Osteocyte (in vitro differentiated cells): ENCODE measurements around the gene UHRF2. TPM values are rescaled to one million over a fixed set of nuclear protein-coding genes. Genes with fewer than 3 reads are reported as not detected.

Source experiments
- DNase-seq: peaks from one replicate; pipeline ENCODE4 v3.0.0; 2021; ENCODE audit warnings: mixed read lengths; ENCODE audit not compliant: unreplicated experiment; ENCODE audit errors: extremely low spot score
- H3K27ac Mint-ChIP-seq: one replicate; pipeline ENCODE4 v1.8.0; 2021; ENCODE audit warnings: mild to moderate bottlenecking, mixed read lengths; ENCODE audit not compliant: unreplicated experiment
- H3K27me3 Mint-ChIP-seq: one replicate; pipeline ENCODE4 v1.8.0; 2021; ENCODE audit warnings: mixed read lengths; ENCODE audit not compliant: unreplicated experiment
- H3K36me3 Mint-ChIP-seq: one replicate; pipeline ENCODE4 v1.8.0; 2021; ENCODE audit warnings: mixed read lengths; ENCODE audit not compliant: unreplicated experiment
- H3K4me1 Mint-ChIP-seq: one replicate; pipeline ENCODE4 v1.8.0; 2021; ENCODE audit warnings: mixed read lengths; ENCODE audit not compliant: unreplicated experiment
- H3K4me3 Mint-ChIP-seq: one replicate; pipeline ENCODE4 v1.8.0; 2021; ENCODE audit warnings: mild to moderate bottlenecking, moderate library complexity, mixed read lengths; ENCODE audit not compliant: unreplicated experiment
- H3K9me3 Mint-ChIP-seq: one replicate; pipeline ENCODE4 v1.8.0; 2021; ENCODE audit warnings: mixed read lengths; ENCODE audit not compliant: unreplicated experiment
- total RNA-seq: library from RNA; stranded (reverse); gene quantifications from 2 replicates; pipeline ENCODE4 v1.2.1, GENCODE V29; 2021
- TF ChIP-seq, protein P1 (sequence below): fragments of 200-600 bp; sonication (generic); IDR thresholded peaks from 2 replicates; pipeline ENCODE4 v1.5.0; 2021; ENCODE audit warnings: antibody characterized with exemption, mild to moderate bottlenecking, moderate library complexity

UHRF2 gene
- total RNA-seq, 1 donor from 2014 or later: 69.6 TPM

DNA sequence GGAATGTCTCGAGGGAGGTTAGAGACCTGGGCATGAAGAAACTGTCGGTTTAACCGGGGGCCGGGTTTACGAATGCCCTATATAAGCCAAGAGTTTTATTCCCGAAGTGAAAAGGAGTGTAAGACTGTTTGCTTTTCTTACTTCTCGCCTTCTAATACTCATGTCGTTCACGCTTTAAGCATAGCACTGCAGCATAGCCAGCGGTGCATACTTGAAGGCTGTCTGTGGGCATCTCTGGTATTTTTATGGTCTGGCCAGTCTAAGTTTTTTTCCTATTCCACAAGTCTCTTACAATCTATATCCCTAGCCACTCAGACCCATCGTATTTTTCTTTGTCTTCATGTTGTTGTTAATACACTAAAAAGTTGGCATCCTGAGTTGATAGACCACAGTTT lies 1.2 kb downstream of the UHRF2 start:
- H3K27me3 Mint-ChIP-seq: peaks cover 11% of the 10 kb centered on the region
- H3K27ac Mint-ChIP-seq: peak overlapping the region; percentile 83
- TF ChIP-seq, protein P1, sequence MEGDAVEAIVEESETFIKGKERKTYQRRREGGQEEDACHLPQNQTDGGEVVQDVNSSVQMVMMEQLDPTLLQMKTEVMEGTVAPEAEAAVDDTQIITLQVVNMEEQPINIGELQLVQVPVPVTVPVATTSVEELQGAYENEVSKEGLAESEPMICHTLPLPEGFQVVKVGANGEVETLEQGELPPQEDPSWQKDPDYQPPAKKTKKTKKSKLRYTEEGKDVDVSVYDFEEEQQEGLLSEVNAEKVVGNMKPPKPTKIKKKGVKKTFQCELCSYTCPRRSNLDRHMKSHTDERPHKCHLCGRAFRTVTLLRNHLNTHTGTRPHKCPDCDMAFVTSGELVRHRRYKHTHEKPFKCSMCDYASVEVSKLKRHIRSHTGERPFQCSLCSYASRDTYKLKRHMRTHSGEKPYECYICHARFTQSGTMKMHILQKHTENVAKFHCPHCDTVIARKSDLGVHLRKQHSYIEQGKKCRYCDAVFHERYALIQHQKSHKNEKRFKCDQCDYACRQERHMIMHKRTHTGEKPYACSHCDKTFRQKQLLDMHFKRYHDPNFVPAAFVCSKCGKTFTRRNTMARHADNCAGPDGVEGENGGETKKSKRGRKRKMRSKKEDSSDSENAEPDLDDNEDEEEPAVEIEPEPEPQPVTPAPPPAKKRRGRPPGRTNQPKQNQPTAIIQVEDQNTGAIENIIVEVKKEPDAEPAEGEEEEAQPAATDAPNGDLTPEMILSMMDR: no peak
- peak overlapping the region; percentile 90 for H3K4me3 Mint-ChIP-seq
- no peak for DNase-seq
- no peaks in the 10 kb centered on the region for H3K9me3 Mint-ChIP-seq
- peaks cover 6% of the 10 kb centered on the region for H3K36me3 Mint-ChIP-seq
- H3K4me1 Mint-ChIP-seq: peaks cover 43% of the 10 kb centered on the region

DNA sequence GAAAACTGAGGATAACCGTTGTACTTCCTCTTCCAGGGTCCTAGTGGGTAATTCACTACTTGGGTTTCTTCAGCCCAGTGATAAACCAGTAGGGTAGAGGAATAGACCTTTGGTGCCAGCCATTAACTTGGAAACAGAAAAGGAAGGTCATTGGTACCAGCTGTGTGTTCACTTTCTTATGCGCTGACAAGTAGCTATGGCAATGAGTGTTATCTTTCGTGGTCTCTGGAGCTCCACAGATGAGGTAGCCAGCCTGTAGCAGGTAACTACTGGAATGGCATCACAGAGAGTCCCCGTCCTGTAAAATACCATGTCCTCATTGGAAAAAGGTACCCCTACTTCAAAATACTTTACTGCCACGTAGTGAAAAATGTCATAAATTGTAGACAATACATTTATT lies 2.3 kb downstream of the UHRF2 start:
- DNase-seq: no peak
- H3K36me3 Mint-ChIP-seq: peaks cover 6% of the 10 kb centered on the region
- H3K27me3 Mint-ChIP-seq: peaks cover 1% of the 10 kb centered on the region
- peak overlapping the region; percentile 90 for H3K4me3 Mint-ChIP-seq
- H3K9me3 Mint-ChIP-seq: no peaks in the 10 kb centered on the region
- H3K4me1 Mint-ChIP-seq: peaks cover 45% of the 10 kb centered on the region
- H3K27ac Mint-ChIP-seq: peak overlapping the region; percentile 83
- TF ChIP-seq, protein P1: no peak

DNA sequence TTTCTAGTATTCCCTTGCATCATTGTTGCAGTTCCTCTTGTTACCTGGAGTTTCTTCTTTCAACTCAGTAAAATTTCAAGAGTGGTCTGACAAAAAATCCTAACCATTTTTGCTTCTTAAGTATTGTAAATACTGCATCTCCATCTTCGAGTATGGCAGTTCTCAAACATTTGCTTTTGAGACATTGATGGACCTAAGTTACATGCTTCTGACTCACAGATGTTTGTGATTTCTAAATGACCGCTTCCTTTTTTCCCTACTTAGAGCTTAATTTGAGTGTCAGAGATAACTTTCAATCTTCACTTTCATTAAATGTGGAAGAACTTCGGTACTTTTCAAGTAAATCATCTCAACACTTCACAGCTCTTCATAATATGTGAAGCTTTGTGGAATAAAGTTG lies 4.2 kb downstream of the UHRF2 start:
- Mint-ChIP-seq H3K27ac (peak overlapping the region; percentile 57), H3K4me3 (no peak overlapping the region), H3K27me3 (no peaks in the 10 kb centered on the region), H3K36me3 (peaks cover 12% of the 10 kb centered on the region), H3K9me3 (no peaks in the 10 kb centered on the region), H3K4me1 (peaks cover 51% of the 10 kb centered on the region)
- TF ChIP-seq, protein P1: no peak
- DNase-seq: no peak

DNA sequence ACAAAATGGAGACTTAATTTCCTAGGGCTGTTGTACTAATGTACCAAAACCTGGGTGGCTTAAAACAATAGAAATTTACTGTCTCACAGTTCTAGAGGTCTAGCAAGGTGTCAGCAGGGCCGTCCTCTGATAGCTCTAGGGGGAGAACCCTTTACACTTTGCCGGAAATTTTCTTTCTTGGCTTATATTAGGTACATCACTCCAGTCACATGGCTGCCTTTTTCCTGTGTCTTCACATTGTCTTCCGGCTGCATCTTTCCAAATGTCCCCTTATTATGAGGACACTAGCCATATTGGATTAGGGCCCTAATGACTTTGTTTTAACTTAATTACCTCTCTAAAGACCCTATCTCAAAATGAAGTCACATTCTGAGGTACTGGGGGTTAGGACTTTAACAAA lies 5.8 kb downstream of the UHRF2 start:
- Mint-ChIP-seq H3K9me3 (no peaks in the 10 kb centered on the region), H3K36me3 (peaks cover 16% of the 10 kb centered on the region), H3K4me1 (peaks cover 51% of the 10 kb centered on the region), H3K27me3 (no peaks in the 10 kb centered on the region), H3K4me3 (no peak overlapping the region), H3K27ac (no peak overlapping the region)
- TF ChIP-seq, protein P1: no peak
- DNase-seq: no peak

DNA sequence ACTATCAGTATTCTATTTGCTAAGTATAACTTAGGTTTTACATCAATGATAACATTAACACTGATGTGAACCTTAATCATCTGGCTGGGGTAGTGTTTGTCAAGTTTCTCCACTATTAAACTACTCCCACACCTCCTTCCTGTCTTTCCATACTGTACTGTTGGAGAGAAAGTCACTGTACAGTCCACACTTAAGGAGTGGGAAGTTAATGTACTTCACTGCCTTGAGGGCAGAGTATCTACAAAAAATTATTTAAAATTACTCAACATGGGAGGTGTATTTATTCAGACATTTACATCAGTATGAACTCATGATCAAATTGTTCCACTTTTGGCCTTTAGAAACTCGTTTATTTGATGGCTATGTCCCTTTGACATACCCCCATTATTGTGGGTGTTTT lies 11.9 kb downstream of the UHRF2 start:
- no peak overlapping the region for H3K27ac Mint-ChIP-seq
- H3K27me3 Mint-ChIP-seq: no peaks in the 10 kb centered on the region
- no peaks in the 10 kb centered on the region for H3K9me3 Mint-ChIP-seq
- peaks cover 41% of the 10 kb centered on the region for H3K4me1 Mint-ChIP-seq
- no peak overlapping the region for H3K4me3 Mint-ChIP-seq
- TF ChIP-seq, protein P1: no peak
- peaks cover 13% of the 10 kb centered on the region for H3K36me3 Mint-ChIP-seq
- no peak for DNase-seq
